Endothelial cell of umbilical vein (primary cell): Measurements from ENCODE around the gene FOXN1. TPM values are rescaled to one million over a fixed set of nuclear protein-coding genes. Genes with fewer than 3 reads are reported as not detected.

ENCODE experiments used
- BruUV-seq: library from RNA; stranded (reverse); fragments of 400-500 nt; replicated peaks from 2 replicates; lab custom pipeline; 2021; lab: Mats Ljungman, UMichigan
- CTCF ChIA-PET: fragments of 300-600, 350-600 bp; sonication (Branson Sonifier 250); formaldehyde crosslinking; loops from one replicate; lab custom pipeline; 2021; ENCODE audit warnings: antibody characterized with exemption, inconsistent platforms; lab: Charles Lee
- POLR2A ChIA-PET: fragments of 300-600, 350-600 bp; sonication (Branson Sonifier 250); formaldehyde crosslinking; loops from one replicate; lab custom pipeline; 2021; ENCODE audit warnings: antibody characterized with exemption, inconsistent platforms; lab: Charles Lee
- DNase-seq: peaks from one replicate; pipeline ENCODE4 v3.0.0-alpha.2; 2011; ENCODE audit warnings: low read depth, low spot score
- FAIRE-seq: peaks from 2 replicates; lab custom pipeline; 2011; peaks lifted over from hg19 to GRCh38; lab: Jason Lieb, UNC
- H2AFZ ChIP-seq: 2 replicates; pipeline ENCODE4 v1.6.0; 2012; ENCODE audit warnings: low read depth, low read length, control low read depth, inconsistent platforms
- H3K27ac ChIP-seq: 2 replicates; pipeline ENCODE4 v1.5.1; 2011; ENCODE audit warnings: low read depth, mild to moderate bottlenecking, control low read depth, low read length, moderate library complexity; ENCODE audit not compliant: insufficient read depth
- H3K27me3 ChIP-seq, 2 experiments: 2 replicates each; pipeline versions ENCODE4 v1.6.0 to v1.6.1; 2011; ENCODE audit warnings: low read length in 2 of 2, mixed read lengths in 1 of 2; ENCODE audit not compliant: control insufficient read depth in 2 of 2, insufficient read depth in 2 of 2
- H3K36me3 ChIP-seq, 2 experiments: 2 replicates in 1 of 2; 3 replicates in 1 of 2; pipeline ENCODE4 v1.5.1; 2011; ENCODE audit warnings: low read length in 2 of 2, mild to moderate bottlenecking in 1 of 2, moderate library complexity in 1 of 2; ENCODE audit not compliant: control insufficient read depth in 2 of 2, insufficient read depth in 2 of 2; ENCODE audit errors: extremely low read depth in 1 of 2
- H3K4me1 ChIP-seq: 3 replicates; pipeline ENCODE4 v1.5.1; 2011; ENCODE audit warnings: mild to moderate bottlenecking, low read length; ENCODE audit not compliant: control insufficient read depth, insufficient read depth; ENCODE audit errors: extremely low read depth
- H3K4me2 ChIP-seq: 2 replicates; pipeline ENCODE4 v1.6.1; 2011; ENCODE audit warnings: low read length, control low read depth, mixed read lengths; ENCODE audit not compliant: insufficient read depth
- H3K4me3 ChIP-seq, 3 experiments: fragments of 200-600 bp in 1 of 3; sonication (generic), shearing (Covaris generic) in 1 of 3; replicated peaks in 1 of 3; 2 replicates each; pipeline ENCODE4 v1.5.1; 2011 to 2016; ENCODE audit warnings: control low read depth in 3 of 3, low read length in 3 of 3, mild to moderate bottlenecking in 2 of 3, inconsistent platforms in 1 of 3, low read depth in 1 of 3, moderate library complexity in 1 of 3; ENCODE audit not compliant: insufficient read depth in 1 of 3
- H3K79me2 ChIP-seq: 2 replicates; pipeline ENCODE4 v1.6.0; 2012; ENCODE audit warnings: low read length, inconsistent platforms; ENCODE audit not compliant: control insufficient read depth, insufficient read depth
- H3K9ac ChIP-seq: replicated peaks from 2 replicates; pipeline ENCODE3; 2011; ENCODE audit warnings: low read length, control low read depth; ENCODE audit not compliant: insufficient read depth; ENCODE audit errors: extremely low read depth
- H3K9me1 ChIP-seq: replicated peaks from 3 replicates; pipeline ENCODE4 v1.6.0; 2011; ENCODE audit warnings: mild to moderate bottlenecking, low read length; ENCODE audit not compliant: control insufficient read depth, insufficient read depth; ENCODE audit errors: extremely low read depth
- H3K9me3 ChIP-seq: replicated peaks from 2 replicates; pipeline ENCODE4 v1.5.1; 2012; ENCODE audit warnings: low read length, inconsistent platforms; ENCODE audit not compliant: control insufficient read depth, insufficient read depth
- H4K20me1 ChIP-seq: replicated peaks from 2 replicates; pipeline ENCODE3; 2011; ENCODE audit warnings: mild to moderate bottlenecking, low read length; ENCODE audit not compliant: control insufficient read depth, insufficient read depth; ENCODE audit errors: extremely low read depth
- EZH2 ChIP-seq: IDR thresholded peaks from 2 replicates; pipeline ENCODE4 v1.6.1; 2012; ENCODE audit warnings: borderline replicate concordance, low read depth, mild to moderate bottlenecking, moderate library complexity, low read length, inconsistent platforms; ENCODE audit not compliant: severe bottlenecking
- FOS ChIP-seq: IDR thresholded peaks from 2 replicates; pipeline ENCODE4 v1.6.1; 2011; ENCODE audit warnings: mild to moderate bottlenecking, low read length, moderate library complexity, borderline replicate concordance; ENCODE audit not compliant: insufficient read depth
- GATA2 ChIP-seq: IDR thresholded peaks from 2 replicates; pipeline ENCODE4 v1.7.0; 2011; ENCODE audit warnings: low read depth, mild to moderate bottlenecking, moderate library complexity, mixed read lengths, low read length; ENCODE audit not compliant: insufficient read length, insufficient read depth
- JUN ChIP-seq: IDR thresholded peaks from 2 replicates; pipeline ENCODE4 v1.6.1; 2011; ENCODE audit warnings: borderline replicate concordance, low read depth; ENCODE audit not compliant: insufficient read length, insufficient read depth
- MAX ChIP-seq: IDR thresholded peaks from 2 replicates; pipeline ENCODE4 v1.6.1; 2011; ENCODE audit not compliant: insufficient read depth, insufficient read length
- MYC ChIP-seq: IDR thresholded peaks from one replicate; pipeline ENCODE4 v1.6.1; 2011; ENCODE audit warnings: mild to moderate bottlenecking, low read depth, low read length
- POLR2A ChIP-seq: IDR thresholded peaks from 2 replicates; pipeline ENCODE4 v1.6.1; 2012; ENCODE audit warnings: low read depth, mild to moderate bottlenecking, control low read depth, low read length
- POLR2AphosphoS5 ChIP-seq: IDR thresholded peaks from 2 replicates; pipeline ENCODE4 v1.6.1; 2012; ENCODE audit warnings: low read depth, mild to moderate bottlenecking, control low read depth, low read length, moderate library complexity; ENCODE audit not compliant: insufficient read depth
- dilution Hi-C: fragments of 300-500 bp; cut with MboI; formaldehyde crosslinking; loops from one replicate; pipeline ENCODE4 v1.15.0; 2019; ENCODE audit warnings: low sequenced_read_pairs; ENCODE audit not compliant: extremely low pct_ligation_motif_present
- intact Hi-C: fragments of 100-400 bp; cut with micrococcal nuclease; formaldehyde crosslinking; loops from one replicate; pipeline ENCODE4 v1.10.0; 2022
- polyA plus RNA-seq, 4 experiments: library from polyadenylated mRNA; depleted of rRNA in 3 of 4; stranded (reverse) in 3 of 4; unstranded in 1 of 4; fragments of >200 nt; gene quantifications; 2 replicates each; pipeline versions ENCODE4 v1.2.1 to v1.2.3, GENCODE V29; 2011 to 2012; ENCODE audit warnings: missing spikeins in 1 of 4
- total RNA-seq: library from RNA; stranded (reverse); gene quantifications from 2 replicates; pipeline ENCODE4 v1.2.3, GENCODE V29; 2021
- TF ChIP-seq, protein P1 (sequence below), 2 donors: IDR thresholded peaks; 1 replicate in 1 of 2; 2 replicates in 1 of 2; pipeline ENCODE4 v1.5.1; 2011; ENCODE audit warnings: low read length in 2 of 2, mild to moderate bottlenecking in 2 of 2, moderate library complexity in 2 of 2, control low read depth in 1 of 2, inconsistent platforms in 1 of 2, low read depth in 1 of 2; ENCODE audit not compliant: insufficient read depth in 1 of 2; ENCODE audit errors: extremely low read depth in 1 of 2

The FOXN1 gene
- total and polyA plus RNA-seq, 2 donors (not counting 3 experiments of a cell fraction or from before 2014, with no cell fraction given), result not detected

DNA sequence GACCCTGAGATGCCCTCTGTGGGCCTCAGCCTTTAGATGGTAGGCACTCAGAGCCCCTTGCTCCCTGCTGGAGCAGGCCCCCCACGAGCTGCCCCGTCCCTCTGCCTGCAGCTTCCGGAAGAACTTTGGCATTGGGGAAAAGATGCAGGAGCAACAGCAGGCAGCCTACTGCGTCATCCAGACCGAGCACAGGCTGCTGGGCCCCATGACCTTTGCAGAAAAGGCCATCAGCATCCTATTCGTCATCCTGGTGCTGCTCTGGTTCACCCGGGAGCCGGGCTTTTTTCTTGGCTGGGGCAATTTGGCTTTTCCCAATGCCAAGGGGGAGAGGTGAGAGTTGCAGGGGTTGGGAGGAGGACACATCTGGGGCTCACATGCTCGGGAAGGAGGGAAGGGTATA, 12.7 kb upstream of the FOXN1 start:
- Histone ChIP-seq H3K4me3 (no peak overlapping the region), H3K27me3 (no peaks in the 10 kb centered on the region), H3K4me1 (no peaks in the 10 kb centered on the region), H3K9ac (no peak overlapping the region), H4K20me1 (no peaks in the 10 kb centered on the region), H3K79me2 (no peaks in the 10 kb centered on the region), H3K9me1 (no peaks in the 10 kb centered on the region), H3K9me3 (no peaks in the 10 kb centered on the region), H2AFZ (no peak overlapping the region), H3K36me3 (no peaks in the 10 kb centered on the region), H3K4me2 (no peak overlapping the region), H3K27ac (no peak overlapping the region)
- no peak for DNase-seq
- intact Hi-C loops, result no loop called here
- no TSS peak for BruUV-seq
- FAIRE-seq, result no peak
- dilution Hi-C loops, result no loop called here
- ChIA-PET POLR2A (no interaction called here), CTCF (interaction anchor here (1.4 to 4.2 kb wide), 6 partner anchors 10 to 118 kb away, joined by 3 to 64 read pairs (median 12); partner anchors contain the start of gene RSKR)
- TF ChIP-seq JUN, result no peak
- TF ChIP-seq POLR2AphosphoS5, result no peak
- TF ChIP-seq FOS, result no peak
- no peak for TF ChIP-seq POLR2A
- no peak for TF ChIP-seq GATA2
- TF ChIP-seq, protein P1, sequence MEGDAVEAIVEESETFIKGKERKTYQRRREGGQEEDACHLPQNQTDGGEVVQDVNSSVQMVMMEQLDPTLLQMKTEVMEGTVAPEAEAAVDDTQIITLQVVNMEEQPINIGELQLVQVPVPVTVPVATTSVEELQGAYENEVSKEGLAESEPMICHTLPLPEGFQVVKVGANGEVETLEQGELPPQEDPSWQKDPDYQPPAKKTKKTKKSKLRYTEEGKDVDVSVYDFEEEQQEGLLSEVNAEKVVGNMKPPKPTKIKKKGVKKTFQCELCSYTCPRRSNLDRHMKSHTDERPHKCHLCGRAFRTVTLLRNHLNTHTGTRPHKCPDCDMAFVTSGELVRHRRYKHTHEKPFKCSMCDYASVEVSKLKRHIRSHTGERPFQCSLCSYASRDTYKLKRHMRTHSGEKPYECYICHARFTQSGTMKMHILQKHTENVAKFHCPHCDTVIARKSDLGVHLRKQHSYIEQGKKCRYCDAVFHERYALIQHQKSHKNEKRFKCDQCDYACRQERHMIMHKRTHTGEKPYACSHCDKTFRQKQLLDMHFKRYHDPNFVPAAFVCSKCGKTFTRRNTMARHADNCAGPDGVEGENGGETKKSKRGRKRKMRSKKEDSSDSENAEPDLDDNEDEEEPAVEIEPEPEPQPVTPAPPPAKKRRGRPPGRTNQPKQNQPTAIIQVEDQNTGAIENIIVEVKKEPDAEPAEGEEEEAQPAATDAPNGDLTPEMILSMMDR (IDR thresholded peaks at IDR 0.05; ENCODE audit: extremely low read depth in 1 of 2, insufficient read depth in 1 of 2, low read depth in 1 of 2, low read length in 2 of 2), result no peak
- no peak for TF ChIP-seq EZH2
- TF ChIP-seq MAX, result no peak
- no peak for TF ChIP-seq MYC
